Progenitor cell of endocrine pancreas (in vitro differentiated cells): ENCODE measurements around the gene BAZ1B. TPM values are rescaled to one million over a fixed set of nuclear protein-coding genes. Genes with fewer than 3 reads are reported as not detected.

Experiments
- DNase-seq: peaks from one replicate; pipeline ENCODE4 v3.0.0; 2021; ENCODE audit warnings: low spot score; ENCODE audit not compliant: unreplicated experiment
- H3K27ac Mint-ChIP-seq: 2 replicates; pipeline ENCODE4 v1.8.0; 2021; ENCODE audit warnings: mild to moderate bottlenecking, moderate library complexity, mixed read lengths
- H3K27me3 Mint-ChIP-seq: 2 replicates; pipeline ENCODE4 v1.8.0; 2021; ENCODE audit warnings: mixed read lengths
- H3K36me3 Mint-ChIP-seq: 2 replicates; pipeline ENCODE4 v1.8.0; 2022; ENCODE audit warnings: mixed read lengths; ENCODE audit not compliant: insufficient read depth
- H3K4me1 Mint-ChIP-seq: 2 replicates; pipeline ENCODE4 v1.8.0; 2021; ENCODE audit warnings: low read depth, mixed read lengths
- H3K4me3 Mint-ChIP-seq: 2 replicates; pipeline ENCODE4 v1.8.0; 2021; ENCODE audit warnings: low read depth, mild to moderate bottlenecking, moderate library complexity, mixed read lengths
- H3K9me3 Mint-ChIP-seq: 2 replicates; pipeline ENCODE4 v1.8.0; 2021; ENCODE audit warnings: low read depth, mixed read lengths
- total RNA-seq: library from RNA; stranded (reverse); gene quantifications from 2 replicates; pipeline ENCODE4 v1.2.1, GENCODE V29; 2021
- TF ChIP-seq, protein P1 (sequence below): fragments of 200-600 bp; sonication (generic); IDR thresholded peaks from one replicate; pipeline ENCODE4 v1.5.0; 2021; ENCODE audit warnings: antibody characterized with exemption, mild to moderate bottlenecking; ENCODE audit not compliant: unreplicated experiment

BAZ1B gene
- total RNA-seq, 1 donor from 2014 or later, result 92.1 TPM

- no peak overlapping the region for H3K4me3 Mint-ChIP-seq
- H3K9me3 Mint-ChIP-seq, result no peaks in the 10 kb centered on the region
- DNase-seq, result no peak
- H3K27ac Mint-ChIP-seq, result no peak overlapping the region
- peaks cover 25% of the 10 kb centered on the region for H3K4me1 Mint-ChIP-seq
- TF ChIP-seq, protein P1, sequence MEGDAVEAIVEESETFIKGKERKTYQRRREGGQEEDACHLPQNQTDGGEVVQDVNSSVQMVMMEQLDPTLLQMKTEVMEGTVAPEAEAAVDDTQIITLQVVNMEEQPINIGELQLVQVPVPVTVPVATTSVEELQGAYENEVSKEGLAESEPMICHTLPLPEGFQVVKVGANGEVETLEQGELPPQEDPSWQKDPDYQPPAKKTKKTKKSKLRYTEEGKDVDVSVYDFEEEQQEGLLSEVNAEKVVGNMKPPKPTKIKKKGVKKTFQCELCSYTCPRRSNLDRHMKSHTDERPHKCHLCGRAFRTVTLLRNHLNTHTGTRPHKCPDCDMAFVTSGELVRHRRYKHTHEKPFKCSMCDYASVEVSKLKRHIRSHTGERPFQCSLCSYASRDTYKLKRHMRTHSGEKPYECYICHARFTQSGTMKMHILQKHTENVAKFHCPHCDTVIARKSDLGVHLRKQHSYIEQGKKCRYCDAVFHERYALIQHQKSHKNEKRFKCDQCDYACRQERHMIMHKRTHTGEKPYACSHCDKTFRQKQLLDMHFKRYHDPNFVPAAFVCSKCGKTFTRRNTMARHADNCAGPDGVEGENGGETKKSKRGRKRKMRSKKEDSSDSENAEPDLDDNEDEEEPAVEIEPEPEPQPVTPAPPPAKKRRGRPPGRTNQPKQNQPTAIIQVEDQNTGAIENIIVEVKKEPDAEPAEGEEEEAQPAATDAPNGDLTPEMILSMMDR, result no peak
- peaks cover 23% of the 10 kb centered on the region for H3K36me3 Mint-ChIP-seq
- H3K27me3 Mint-ChIP-seq, result no peaks in the 10 kb centered on the region
These were observed 4.7 kb downstream of the BAZ1B start for GRCh38 chr7:73517241-73517995.

GRCh38 chr7:73515178-73515577, 6.9 kb downstream of the BAZ1B start:
- Mint-ChIP-seq H3K36me3 (peaks cover 25% of the 10 kb centered on the region), H3K9me3 (no peaks in the 10 kb centered on the region), H3K27me3 (no peaks in the 10 kb centered on the region), H3K27ac (no peak overlapping the region), H3K4me3 (no peak overlapping the region), H3K4me1 (peaks cover 16% of the 10 kb centered on the region)
- no peak for DNase-seq
- TF ChIP-seq, protein P1, result no peak

- Mint-ChIP-seq H3K27me3 (no peaks in the 10 kb centered on the region), H3K27ac (no peak overlapping the region), H3K36me3 (peaks cover 27% of the 10 kb centered on the region), H3K9me3 (no peaks in the 10 kb centered on the region), H3K4me1 (peaks cover 1% of the 10 kb centered on the region), H3K4me3 (no peak overlapping the region)
- TF ChIP-seq, protein P1, result no peak
- no peak for DNase-seq
These were observed 9.9 kb downstream of the BAZ1B start for GRCh38 chr7:73512018-73512780.

- TF ChIP-seq, protein P1, result no peak
- H3K4me3 Mint-ChIP-seq, result no peak overlapping the region
- H3K4me1 Mint-ChIP-seq, result peaks cover 1% of the 10 kb centered on the region
- no peaks in the 10 kb centered on the region for H3K9me3 Mint-ChIP-seq
- no peaks in the 10 kb centered on the region for H3K27me3 Mint-ChIP-seq
- H3K27ac Mint-ChIP-seq, result no peak overlapping the region
- H3K36me3 Mint-ChIP-seq, result peaks cover 27% of the 10 kb centered on the region
- DNase-seq, result no peak
These were observed 12.6 kb downstream of the BAZ1B start for GRCh38 chr7:73509463-73509862.

- TF ChIP-seq, protein P1, result no peak
- Mint-ChIP-seq H3K4me3 (no peak overlapping the region), H3K9me3 (no peaks in the 10 kb centered on the region), H3K4me1 (peaks cover 1% of the 10 kb centered on the region), H3K36me3 (peaks cover 32% of the 10 kb centered on the region), H3K27ac (peak overlapping the region; percentile 18), H3K27me3 (no peaks in the 10 kb centered on the region)
- no peak for DNase-seq
These were observed 14.5 kb downstream of the BAZ1B start for GRCh38 chr7:73507556-73507955.
